Activated T-helper 1 cell treated with Interleukin-2 at 50 U/mL for 16 hours (primary cell): Measurements from ENCODE around the gene SPRED3.
A peak's percentile ranks its signal among the peaks of the same experiment; 100 is the strongest.
"Not testable (repeated sequence)": the region's sequence is repeated elsewhere in the genome, so short reads cannot be mapped to it uniquely, and the experiment has no call there.

Experiments
- DNase-seq: peaks from one replicate; pipeline ENCODE4 v3.0.0-alpha.2; 2020; ENCODE audit warnings: low read depth

Gene SPRED3

DNA sequence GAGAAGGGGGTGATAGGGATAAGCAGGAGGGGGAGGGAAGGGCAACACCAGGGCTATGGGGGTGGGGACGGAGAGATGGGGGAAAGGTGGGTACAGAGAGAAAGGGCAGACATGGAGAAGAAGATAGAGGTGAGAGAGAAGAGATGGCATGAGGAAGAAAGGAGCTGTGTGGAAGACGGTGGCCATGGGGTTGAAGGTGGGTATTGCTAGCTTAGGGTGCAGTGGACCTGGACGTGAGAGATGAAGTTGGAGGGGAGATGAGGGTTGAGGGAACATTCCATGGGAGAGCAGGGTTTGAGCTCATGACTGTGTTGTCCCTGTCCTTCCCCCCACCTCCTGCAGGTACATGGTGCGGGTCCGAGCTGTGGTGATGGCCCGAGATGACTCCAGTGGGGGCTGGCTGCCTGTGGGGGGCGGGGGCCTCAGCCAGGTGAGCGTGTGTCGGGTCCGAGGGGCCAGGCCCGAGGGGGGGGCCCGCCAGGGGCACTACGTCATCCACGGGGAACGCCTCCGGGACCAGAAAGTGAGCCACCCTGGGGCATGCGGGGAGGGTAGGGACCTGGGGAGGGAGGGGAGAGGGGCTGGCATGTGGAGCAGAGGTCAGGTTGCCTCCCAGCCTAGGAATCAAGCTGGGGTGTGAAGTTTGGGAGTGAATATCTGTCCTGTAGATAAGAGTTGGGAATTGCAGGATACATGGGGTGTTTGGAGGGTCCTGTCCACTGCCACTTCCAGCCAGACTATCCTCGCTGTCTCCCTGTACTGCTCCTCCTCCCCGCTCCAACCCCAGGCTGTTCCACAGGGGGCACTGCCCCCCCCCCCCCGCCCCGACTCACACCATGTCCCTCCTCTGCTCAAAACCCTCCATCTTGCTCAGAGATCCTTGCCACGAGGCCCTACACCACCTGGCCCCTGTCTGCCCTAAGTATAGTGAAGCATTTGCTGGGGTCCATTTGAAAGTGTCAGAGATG, 1.7 kb downstream of the SPRED3 start:
- DNase-seq: no peak

DNA sequence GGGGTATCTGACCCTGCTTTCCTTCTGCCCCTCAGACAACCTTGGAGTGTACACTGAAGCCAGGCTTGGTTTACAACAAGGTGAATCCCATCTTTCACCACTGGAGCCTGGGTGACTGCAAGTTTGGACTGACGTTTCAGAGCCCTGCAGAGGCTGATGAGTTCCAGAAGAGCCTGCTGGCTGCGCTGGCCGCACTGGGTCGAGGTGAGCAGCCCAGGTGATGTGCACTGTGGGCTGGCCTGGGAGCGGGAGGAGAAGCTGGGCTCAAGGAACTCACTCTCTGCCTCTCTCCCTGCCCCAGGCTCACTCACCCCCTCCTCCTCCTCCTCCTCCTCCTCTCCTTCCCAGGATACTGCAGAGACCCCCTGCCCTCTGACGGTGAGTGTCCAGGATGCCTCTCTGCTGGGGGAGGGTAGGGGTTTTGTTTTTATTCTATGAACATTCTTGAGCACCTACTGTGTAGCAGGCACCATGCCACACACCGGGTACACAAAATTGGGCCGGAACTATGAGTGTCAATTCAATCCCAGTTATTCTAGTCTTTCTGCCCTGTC, 3.5 kb downstream of the SPRED3 start:
- DNase-seq: no peak

DNA sequence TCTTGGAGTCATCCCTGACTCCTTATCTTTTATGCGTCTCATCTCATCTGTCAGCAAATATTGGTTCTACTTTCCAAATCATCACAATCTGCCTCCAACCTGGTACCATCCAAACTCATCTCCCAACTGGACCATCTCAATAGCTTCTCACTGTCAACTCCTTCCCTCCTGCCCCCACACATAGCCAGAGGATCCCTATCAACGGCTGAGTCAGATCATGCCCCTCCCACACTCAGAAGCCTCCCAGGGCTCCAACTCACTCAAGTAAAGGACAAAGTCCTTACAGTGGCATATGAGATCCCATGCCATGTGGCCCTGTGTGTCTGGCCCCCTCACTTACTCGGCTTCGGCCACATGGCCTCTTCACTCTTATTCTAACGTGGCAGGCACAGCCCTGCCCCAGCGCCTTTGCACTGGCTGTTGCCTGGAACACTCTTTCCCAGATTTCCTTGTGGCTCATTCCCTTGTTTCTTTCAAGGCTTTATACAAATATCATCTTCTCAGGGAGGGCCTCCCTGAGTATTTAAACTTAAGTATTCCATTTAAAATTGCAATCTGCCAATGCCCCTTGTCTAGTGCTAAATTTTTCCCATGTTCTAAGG, 4.3 kb downstream of the SPRED3 start:
- DNase-seq: no peak

DNA sequence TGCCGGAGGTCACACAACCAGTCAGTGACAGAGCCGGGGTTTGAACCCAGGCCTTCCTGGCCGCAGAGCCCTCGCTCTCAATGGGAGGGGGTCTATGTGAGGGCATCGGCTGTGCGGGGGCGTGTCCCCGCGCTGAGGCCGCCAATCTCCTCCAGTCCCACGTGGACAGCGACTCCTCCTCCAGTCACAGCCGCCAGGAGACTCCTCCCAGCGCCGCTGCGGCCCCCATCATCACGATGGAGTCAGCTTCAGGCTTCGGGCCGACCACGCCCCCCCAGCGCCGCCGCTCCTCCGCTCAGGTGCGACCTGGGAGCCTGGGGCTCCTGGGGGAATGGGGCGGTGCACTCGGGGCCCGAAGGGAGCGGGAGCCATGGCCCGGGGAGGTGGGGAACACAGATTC, 6.0 kb downstream of the SPRED3 start:
- peak; percentile 39 for DNase-seq

DNA sequence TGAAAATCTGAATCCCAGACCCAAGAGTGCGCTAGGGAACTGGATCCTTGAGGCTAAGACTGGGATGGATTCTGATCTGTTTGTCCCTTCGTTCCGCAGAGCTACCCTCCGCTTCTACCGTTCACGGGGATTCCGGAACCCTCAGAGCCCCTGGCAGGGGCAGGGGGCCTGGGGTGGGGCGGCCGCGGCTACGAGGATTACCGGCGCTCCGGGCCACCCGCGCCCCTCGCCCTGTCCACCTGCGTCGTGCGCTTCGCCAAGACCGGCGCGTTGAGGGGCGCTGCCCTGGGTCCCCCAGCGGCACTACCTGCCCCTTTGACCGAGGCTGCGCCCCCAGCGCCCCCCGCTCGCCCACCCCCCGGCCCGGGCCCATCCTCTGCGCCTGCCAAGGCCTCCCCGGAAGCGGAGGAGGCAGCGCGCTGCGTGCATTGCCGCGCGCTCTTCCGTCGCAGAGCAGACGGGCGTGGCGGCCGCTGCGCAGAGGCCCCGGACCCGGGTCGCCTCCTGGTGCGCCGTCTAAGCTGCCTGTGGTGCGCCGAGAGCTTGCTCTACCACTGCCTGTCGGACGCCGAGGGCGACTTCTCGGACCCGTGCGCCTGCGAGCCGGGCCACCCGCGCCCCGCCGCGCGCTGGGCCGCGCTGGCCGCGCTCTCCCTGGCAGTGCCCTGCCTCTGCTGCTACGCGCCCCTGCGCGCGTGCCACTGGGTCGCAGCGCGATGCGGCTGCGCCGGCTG, 7.1 kb downstream of the SPRED3 start:
- DNase-seq: peak; percentile 30

DNA sequence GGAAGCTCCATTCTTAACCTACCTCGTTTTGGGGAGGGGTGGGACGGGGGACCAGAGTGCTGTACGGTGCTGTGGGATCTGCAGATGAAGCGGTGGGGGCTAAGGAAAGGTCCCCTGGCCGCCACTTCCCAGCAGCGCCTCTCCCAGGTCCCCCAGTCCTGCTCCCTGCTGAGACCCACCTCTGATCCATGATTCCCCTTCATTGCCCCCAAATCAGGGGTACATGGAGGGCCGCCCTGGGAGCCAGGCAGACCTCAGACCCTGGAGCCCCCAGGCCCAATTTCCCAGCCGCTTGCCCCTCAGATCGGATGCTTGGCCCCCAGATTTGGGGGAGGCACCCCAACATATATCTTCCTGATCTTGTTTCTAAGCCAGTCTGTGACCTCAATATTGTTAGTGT, 10.6 kb downstream of the SPRED3 start:
- no peak for DNase-seq

DNA sequence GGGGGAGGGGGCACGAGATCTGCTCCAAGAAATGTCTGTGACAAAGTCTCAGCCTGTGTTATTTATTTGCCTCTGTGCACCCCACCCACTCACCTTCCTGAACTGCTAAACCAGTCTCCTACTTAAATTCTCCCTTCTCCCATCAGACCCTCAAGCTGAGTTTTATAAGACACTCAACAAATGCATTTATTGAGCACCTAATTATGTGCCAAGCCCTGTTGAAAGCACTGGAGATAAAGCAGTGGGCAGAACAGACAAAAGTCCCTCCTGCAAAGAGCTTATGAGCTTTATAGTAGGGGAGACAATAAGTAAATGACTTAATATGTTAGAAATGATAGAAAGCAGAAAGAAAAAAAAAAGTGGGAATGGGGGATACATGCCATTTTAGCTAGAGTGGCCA, 11.0 kb downstream of the SPRED3 start:
- no peak for DNase-seq

DNA sequence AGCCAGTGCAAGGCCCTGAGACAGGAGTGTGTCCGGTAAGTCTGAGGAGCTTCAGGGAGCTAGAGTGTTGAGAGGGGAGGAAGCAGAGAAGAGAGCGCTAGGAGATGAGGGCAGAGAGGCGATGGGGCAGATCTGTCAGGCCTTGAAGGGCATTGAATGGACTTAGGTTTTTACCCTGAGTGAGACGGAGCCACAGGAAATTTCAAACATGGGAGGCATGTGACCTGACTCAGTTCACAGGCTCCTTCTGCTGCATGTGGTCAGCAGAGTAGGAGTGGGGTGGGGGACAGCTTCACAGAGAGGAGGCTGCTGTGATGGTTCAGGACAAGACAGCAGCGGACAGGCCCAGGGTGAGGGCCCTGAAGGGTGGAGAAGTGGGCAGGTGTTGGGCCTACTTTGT, 11.9 kb downstream of the SPRED3 start:
- DNase-seq: no peak

DNA sequence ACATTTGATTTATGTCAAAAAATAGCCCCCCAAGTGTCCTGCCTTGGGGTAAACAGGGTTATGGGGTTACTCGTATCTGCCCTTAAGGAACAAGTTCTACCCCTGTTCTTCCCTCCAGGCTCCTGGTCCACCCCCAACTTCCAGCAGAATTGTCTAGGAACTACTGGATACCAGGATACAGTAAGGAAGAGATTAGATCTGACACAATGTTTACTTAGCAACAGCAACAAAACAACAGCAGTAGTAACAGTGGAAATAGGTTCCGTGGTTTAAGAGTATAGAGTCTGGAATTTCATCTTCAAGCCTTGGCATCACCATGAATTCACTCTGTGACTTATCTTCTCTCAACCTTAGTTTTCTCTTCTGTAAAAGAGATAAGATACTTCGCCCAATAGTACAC, 12.7 kb downstream of the SPRED3 start:
- DNase-seq: no peak

DNA sequence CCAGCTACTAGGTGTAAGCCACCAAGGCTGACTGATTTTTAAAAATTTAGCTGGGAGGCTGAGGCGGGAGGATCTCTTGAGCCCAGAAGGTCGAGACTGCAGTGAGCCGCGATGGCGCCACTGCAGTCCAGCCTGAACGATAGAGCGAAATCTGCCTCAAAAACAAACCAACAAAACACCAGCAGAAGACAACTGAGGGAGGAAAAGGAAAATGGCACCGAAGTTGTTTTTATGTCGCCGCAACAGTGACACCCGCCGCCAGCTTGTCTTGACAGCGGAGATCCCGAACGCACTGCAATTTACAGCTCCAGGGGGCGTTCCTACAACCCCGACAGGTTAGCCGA, 14.1 kb downstream of the SPRED3 start:
- no peak for DNase-seq

DNA sequence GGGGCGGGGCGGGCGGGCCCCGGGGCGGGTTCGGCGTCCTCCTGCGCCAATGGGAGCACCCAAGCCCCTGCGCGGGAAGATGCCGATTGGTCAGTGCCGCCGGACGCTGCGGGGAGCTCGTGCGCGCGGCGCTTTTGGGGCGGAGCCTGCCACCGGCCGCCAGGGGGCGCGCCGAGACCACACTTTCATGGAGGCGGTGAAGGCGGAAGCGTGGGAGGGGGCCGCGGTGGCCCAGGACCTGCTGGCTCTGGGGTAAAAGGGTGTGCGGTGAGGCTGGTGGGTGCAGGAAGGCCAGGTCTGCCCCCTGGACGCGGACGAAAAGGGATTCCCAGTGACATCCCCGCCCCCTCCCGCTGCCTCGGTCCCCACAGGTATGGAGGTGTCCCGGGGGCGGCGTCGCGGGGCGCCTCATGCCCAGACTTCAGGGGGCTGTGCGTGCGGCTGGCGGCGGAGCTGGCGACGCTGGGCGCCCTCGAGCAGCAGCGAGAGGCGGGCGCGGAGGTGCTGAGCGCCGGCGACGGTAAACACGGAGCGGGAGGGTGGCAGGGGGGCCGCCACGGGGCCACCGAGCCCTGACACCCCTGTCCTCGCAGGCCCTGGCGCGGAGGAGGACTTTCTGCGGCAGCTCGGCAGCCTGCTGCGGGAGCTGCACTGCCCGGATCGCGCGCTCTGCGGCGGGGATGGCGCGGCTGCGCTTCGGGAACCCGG, 14.6 kb downstream of the SPRED3 start, which contains the start of gene FAM98C:
FAM98C (plus strand) TSS at position 127 of the 708 bp plus-strand sequence; CDS start at position 188, 61 bp downstream.
- peak; percentile 98 for DNase-seq

DNA sequence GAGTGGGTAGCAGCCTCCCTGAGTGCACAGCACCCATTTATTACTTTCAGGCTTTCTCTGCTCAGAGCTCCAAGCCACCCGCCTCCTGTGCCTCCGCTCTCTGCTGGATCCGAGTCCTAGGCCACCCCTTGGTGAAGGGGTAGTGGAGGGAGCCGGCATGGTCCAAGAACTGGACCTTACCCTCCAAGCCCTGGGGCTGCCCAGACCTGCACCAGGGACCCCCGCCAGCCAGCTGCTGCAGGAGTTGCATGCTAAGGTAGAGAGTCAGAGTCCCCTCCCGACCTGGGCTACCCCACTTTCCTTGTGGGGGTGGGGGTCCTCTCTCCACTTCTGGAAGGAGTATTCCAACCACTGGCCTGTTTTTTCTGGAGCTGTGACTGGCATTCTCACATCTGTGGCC, 16.4 kb downstream of the SPRED3 start:
- no peak for DNase-seq

DNA sequence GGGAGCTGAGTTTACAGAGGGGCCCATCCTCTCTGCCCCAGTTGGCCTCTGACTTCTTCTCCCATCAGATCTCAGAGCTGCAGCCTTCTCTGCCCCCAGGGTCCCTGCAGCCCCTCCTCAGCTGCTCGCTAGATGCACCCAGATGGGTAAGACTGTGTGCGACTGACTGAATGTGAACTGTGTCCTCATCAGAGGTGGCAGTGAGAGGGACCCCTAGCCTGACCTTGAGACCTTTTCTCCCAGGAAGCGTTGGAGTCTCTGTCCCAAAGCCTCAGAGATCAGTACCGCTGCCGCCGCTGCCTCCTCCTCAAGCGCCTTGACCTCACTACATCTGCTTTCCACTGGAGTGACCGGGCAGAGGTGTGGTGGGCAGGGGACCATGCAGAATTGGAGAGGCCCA, 16.8 kb downstream of the SPRED3 start:
- DNase-seq: no peak

DNA sequence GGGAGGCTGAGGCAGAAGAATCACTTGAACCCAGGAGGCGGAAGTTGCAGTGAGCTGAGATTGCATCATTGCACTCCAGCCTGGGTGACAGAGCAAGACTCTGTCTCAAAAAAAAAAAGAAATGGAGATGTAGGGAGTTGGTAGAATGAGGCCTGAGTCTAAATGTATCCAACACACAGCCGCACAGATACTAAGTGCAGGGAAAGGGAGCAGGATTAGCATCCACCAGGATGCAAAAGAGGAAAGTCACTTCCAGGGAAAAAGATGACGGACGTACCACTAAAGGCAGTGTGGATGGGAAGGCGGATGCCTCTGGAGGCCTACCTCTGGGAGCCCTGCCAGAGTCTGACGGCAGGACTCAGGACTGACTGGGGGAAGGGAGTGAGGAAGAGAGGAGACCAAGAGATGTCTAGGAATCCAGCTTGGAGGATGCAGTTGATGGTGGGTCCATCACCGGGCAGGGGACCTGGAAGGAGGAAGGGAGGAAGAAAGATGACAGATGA, 21.2 kb downstream of the SPRED3 start:
- DNase-seq: no peak

DNA sequence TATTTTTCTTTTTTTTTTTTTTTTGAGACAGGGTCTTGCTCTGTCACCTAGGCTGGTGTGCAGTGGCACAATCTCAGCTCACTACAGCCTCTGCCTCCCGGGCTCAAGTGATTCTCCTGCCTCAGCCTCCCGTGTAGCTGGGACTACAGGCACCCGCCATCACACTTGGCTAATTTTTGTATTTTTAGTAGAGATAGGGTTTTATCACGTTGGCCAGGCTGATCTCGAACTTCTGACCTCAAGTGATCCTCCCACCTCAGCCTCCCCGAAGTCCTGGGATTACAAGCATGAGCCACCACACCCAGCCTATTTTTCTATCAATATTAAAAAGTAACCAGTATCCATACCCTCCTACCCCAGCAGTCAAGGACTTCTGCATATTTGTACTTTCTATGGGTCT, 21.9 kb downstream of the SPRED3 start:
- DNase-seq: not testable (repeated sequence)

DNA sequence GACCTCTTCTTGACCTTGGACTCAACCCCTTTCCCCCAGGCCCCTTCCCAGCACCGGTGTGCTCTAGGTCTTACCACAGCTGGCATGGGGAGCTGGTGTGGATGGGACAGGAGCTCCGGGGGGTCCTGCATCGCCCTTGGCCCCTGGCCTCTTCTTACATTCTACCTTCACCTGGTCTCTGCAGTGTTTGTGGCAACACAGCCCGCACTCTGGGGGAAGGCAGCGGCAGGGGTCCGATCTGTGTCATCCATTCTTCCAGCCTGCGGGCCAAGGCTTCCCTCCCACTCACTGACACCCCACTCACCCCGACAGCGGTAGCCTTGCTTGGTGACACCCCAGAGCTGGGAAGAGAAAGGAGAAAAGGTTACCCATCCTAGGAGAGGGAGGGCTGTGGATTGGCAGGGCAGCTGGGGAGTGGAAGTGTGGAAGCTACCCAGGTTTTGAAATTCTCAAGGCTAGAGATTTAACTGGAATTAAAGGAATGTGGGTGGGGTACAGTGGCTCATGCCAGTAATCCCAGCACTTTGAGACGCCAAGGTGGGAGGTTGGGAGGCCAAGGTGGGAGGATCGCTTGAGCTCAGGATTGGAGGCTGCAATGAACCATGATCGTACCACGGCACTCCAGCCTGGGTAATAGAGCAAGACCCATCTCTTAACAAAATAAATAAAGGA, 22.7 kb downstream of the SPRED3 start:
- no peak for DNase-seq

DNA sequence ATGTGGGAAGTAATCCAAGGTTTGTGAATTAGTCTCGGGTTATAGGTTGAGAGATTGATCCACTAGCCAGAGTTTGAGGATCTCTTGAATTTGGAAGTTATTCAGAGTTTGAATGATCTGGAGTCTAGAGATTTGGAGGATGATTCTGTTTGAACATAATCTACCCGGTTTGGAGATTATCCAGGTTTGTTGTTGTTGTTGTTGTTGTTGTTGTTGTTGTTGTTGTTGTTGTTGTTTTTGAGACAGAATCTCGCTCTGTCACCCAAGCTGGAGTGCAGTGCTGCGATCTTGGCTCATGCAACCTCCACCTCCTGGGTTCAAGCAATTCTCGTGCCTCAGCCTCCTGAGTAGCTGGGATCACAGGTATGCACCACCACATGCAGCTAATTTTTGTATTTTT, 23.4 kb downstream of the SPRED3 start:
- not testable (repeated sequence) for DNase-seq

DNA sequence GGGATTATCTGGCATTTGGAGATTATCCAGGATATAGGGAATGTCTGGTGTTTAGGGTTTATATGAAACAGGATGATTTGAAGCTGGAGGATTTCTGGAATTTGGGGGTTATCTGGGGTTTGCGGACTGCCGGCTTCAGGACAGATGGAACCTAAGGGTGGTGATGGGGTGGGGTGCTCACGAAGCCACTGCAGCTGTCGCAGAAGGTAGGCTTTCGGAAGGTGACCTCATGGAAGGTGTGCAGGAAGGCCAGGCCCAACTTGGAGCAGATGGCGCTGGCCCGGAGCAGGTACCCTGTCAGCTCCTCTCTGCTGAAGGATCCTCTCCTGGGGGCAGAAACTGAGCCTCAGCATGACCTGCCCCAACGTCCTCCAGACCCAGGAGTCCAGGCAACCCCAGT, 24.0 kb downstream of the SPRED3 start:
- no peak for DNase-seq

DNA sequence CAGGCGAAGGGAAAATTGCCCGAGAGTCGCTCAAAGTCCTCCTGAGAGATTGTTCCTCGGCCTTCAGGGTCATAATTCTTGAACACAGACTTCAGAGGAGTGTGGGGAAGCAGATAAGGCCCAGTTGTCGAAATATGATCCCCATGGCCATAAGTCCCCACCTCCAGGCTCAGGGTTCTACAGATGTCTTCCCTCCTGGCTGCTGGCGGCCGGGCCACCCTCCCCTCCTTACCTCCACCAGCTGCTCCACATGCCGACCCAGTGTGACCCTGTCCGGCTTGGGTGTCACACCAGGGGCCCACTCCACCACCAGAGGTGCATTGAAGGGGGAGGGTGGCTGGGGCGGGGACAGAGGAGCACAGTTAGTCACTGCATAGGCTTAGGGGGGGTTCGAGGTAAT, 24.5 kb downstream of the SPRED3 start:
- DNase-seq: no peak

DNA sequence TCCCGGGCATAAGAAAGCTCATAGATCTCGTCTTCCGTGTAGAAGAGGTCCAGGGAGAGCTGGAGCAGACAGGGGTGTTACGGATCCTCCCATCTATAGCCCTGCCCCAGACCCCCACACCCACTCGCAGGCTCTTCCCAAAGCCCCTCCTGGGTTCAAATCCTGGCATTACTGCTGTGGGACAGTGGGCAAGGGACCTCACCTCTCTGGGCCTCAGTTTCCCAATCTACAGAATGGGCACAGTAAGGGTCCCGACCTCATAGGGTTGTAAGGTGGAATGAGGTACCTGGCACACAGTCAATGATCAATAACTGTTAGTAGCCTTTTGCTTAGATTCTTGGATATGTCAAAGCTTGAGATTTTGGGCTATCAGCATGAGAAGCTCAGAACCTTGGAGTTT, 24.9 kb downstream of the SPRED3 start:
- DNase-seq: no peak

DNA sequence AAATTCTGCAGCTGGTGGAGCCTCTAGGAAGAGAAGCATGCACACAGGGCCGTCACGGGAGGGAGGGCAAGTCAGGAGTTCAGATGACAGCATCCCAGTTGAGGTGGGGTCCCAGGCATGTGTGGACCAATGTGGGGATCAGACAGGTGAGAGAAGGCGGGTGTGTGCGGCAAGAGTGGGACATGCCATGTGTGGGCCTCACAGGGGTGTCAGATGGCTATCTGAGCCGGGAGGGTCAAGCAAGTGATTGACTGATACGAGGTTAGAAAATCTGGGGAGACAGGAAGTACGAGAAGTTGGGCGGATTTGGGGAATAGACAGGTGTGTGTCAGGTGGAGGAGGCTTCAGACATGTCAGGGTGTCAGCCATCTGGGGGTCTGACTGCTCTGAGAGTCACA, 28.6 kb downstream of the SPRED3 start:
- DNase-seq: no peak
